Spleen (tissue), 11 donors: ENCODE data around the gene CD38. TPM values are rescaled to one million over a fixed set of nuclear protein-coding genes. Genes with fewer than 3 reads are reported as not detected.
A peak's percentile ranks its signal among the peaks of the same experiment; 100 is the strongest.

ENCODE experiments used
- DNase-seq: peaks from one replicate; pipeline ENCODE4 v3.0.0-alpha.2; 2020
- H3K27ac ChIP-seq, 8 donors: fragments of 200-600 bp; sonication (generic) in 7 of 8; 1 replicate in 4 of 8; 2 replicates in 4 of 8; pipeline versions ENCODE4 v1.5.0 to v1.8.0; 2016 to 2021; ENCODE audit warnings: inconsistent platforms in 4 of 8, mild to moderate bottlenecking in 4 of 8, moderate library complexity in 1 of 8
- H3K27me3 ChIP-seq, 7 donors: fragments of 200-600 bp; sonication (generic) in 6 of 7; replicated peaks in 1 of 7; 1 replicate in 4 of 7; 2 replicates in 3 of 7; pipeline versions ENCODE4 v1.5.0 to v1.8.0; 2016 to 2021; ENCODE audit warnings: inconsistent platforms in 3 of 7, mild to moderate bottlenecking in 1 of 7
- H3K36me3 ChIP-seq, 6 donors: fragments of 200-600 bp; sonication (generic) in 5 of 6; 1 replicate in 4 of 6; 2 replicates in 2 of 6; pipeline versions ENCODE4 v1.5.0 to v1.8.0; 2016 to 2021; ENCODE audit warnings: inconsistent platforms in 2 of 6
- H3K4me1 ChIP-seq, 6 donors: fragments of 200-600 bp; sonication (generic) in 5 of 6; 1 replicate in 3 of 6; 2 replicates in 3 of 6; pipeline versions ENCODE4 v1.5.0 to v1.8.0; 2016 to 2021; ENCODE audit warnings: inconsistent platforms in 3 of 6
- H3K4me3 ChIP-seq, 8 donors: fragments of 200-600 bp; sonication (generic) in 7 of 8; 1 replicate in 4 of 8; 2 replicates in 4 of 8; pipeline versions ENCODE4 v1.5.0 to v1.8.0; 2016 to 2021; ENCODE audit warnings: inconsistent platforms in 4 of 8, mild to moderate bottlenecking in 4 of 8, moderate library complexity in 2 of 8
- H3K9me3 ChIP-seq, 8 donors: fragments of 200-600 bp; sonication (generic) in 7 of 8; 1 replicate in 4 of 8; 2 replicates in 4 of 8; pipeline versions ENCODE4 v1.5.0 to v1.8.0; 2016 to 2021; ENCODE audit warnings: inconsistent platforms in 4 of 8
- CTCF ChIP-seq, 11 experiments: fragments of 200-600 bp in 7 of 11; fragments of 450-650 bp in 4 of 11; sonication (generic) in 4 of 11; IDR thresholded peaks in 8 of 11; conservative IDR thresholded peaks in 3 of 11; 1 replicate in 7 of 11; 2 replicates in 4 of 11; pipeline versions ENCODE4 v1.4.0 to v1.8.0; 2016 to 2021; ENCODE audit warnings: antibody characterized with exemption in 11 of 11, inconsistent platforms in 4 of 11, mild to moderate bottlenecking in 1 of 11
- POLR2A ChIP-seq, 3 donors: fragments of 450-650 bp; IDR thresholded peaks; one replicate each; pipeline ENCODE4 v1.5.1; 2017; ENCODE audit warnings: antibody characterized with exemption in 3 of 3, mild to moderate bottlenecking in 1 of 3
- POLR2AphosphoS5 ChIP-seq, 3 donors: sonication (generic); formaldehyde crosslinking; IDR thresholded peaks; one replicate each; pipeline ENCODE4 v1.5.1; 2017; ENCODE audit warnings: antibody characterized with exemption in 3 of 3
- WGBS, 5 donors: extraction: QIAGEN DNeasy Blood & Tissue Kit in 3 of 5; methylation state at CpG; one replicate each; pipeline versions ENCODE4 v1.1.5 to v1.1.7; 2013 to 2018; 5-methylcytosine and 5-hydroxymethylcytosine counted together
- intact Hi-C: fragments of 100-400 bp; cut with DNase I; formaldehyde crosslinking; loops from one replicate; pipeline ENCODE4 v1.15.0; 2023; ENCODE audit warnings: low total_unique reads
- polyA plus RNA-seq, 3 donors: library from polyadenylated mRNA; stranded (reverse); fragments of 200-250 nt; gene quantifications; one replicate each; pipeline ENCODE4 v1.2.1, GENCODE V29; 2013
- total RNA-seq, 7 donors: library from RNA; depleted of rRNA in 3 of 7; stranded (reverse); fragments of >200 nt in 3 of 7; fragmentation: NEBNext Ultra II Directional in 4 of 7; extraction: Animal tissue kit (Norgen Biotek cat#: 25700) in 4 of 7; gene quantifications; one replicate each; pipeline versions ENCODE4 v1.1.0 to v1.2.1, GENCODE V29; 2016 to 2021
- donor health status: healthy with polysubstance abuse.
- donor health status: DM: no; HTN: no; CAD: no; lungs with moderate emphysema.
- donor health status: DM: no; HTN: no; CAD: no.
- donor health status: Bipolar disorder and iron deficiency.
- donor health status: healthy.
- donor health status: DM: no; HTN: no; CAD: no.
- donor health status: DM: yes; HTN: yes; CAD: no.

The CD38 gene
- total and polyA plus RNA-seq, 10 donors = 4.9 to 92.9 (median 54.4) TPM

DNA sequence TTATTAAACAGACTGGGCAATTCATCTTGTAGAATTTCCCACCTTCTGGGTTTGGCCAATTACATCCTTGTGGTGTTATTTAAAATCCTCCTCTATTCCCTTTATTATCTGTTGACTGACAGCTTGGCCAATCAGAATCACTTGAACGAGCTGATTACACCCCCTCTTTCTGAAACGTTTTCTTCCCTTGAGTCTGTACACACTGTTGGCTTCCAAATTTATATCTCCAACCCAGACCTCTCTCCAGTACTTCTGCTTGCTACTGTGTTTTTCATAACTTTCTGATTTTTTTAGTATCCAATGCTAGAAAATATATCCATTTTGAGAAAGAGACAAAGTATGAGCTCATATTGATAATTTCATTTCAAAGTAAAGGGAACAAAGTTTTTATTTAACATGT lies 14.8 kb downstream of the CD38 start:
- peaks cover 3 to 37% (median 13%) of the 10 kb centered on the region in 6 donors for H3K4me1 ChIP-seq
- H3K36me3 ChIP-seq = no peaks in the 10 kb centered on the region
- 36 to 61% (median 40%) methylated on average over 2 of the region's 2 CpGs for WGBS, 5 donors
- TF ChIP-seq CTCF (IDR thresholded peaks at IDR 0.05 in 8 of 11, conservative IDR thresholded peaks at IDR 0.05 in 3 of 11) (no peak), POLR2A (IDR thresholded peaks at IDR 0.05) (no peak), POLR2AphosphoS5 (IDR thresholded peaks at IDR 0.05) (no peak)
- H3K9me3 ChIP-seq = no peaks in the 10 kb centered on the region
- intact Hi-C loops = no loop called here
- H3K27ac ChIP-seq = peak overlapping the region in 3 of 8 donors; percentile 48 to 59 (median 51)
- H3K27me3 ChIP-seq = no peaks in the 10 kb centered on the region
- DNase-seq = no peak
- H3K4me3 ChIP-seq = no peak overlapping the region

- no peak for TF ChIP-seq POLR2AphosphoS5 (IDR thresholded peaks at IDR 0.05)
- TF ChIP-seq POLR2A (IDR thresholded peaks at IDR 0.05) = no peak
- no peak for TF ChIP-seq CTCF (IDR thresholded peaks at IDR 0.05 in 8 of 11, conservative IDR thresholded peaks at IDR 0.05 in 3 of 11)
- no peak for DNase-seq
- H3K27me3 ChIP-seq = no peaks in the 10 kb centered on the region
- no peaks in the 10 kb centered on the region for H3K9me3 ChIP-seq
- peak overlapping the region in 5 of 8 donors; percentile 22 to 59 (median 48) for H3K27ac ChIP-seq
- H3K4me1 ChIP-seq = peaks cover 2 to 37% (median 13%) of the 10 kb centered on the region in 6 donors
- H3K36me3 ChIP-seq = no peaks in the 10 kb centered on the region
- 62 to 82% (median 77%) methylated on average over 3 of the region's 3 CpGs for WGBS, 5 donors
- no peak overlapping the region for H3K4me3 ChIP-seq
- intact Hi-C loops = no loop called here
These were observed 15.6 kb downstream of the CD38 start for GRCh38 chr4:15793506-15794363.

GRCh38 chr4:15794426-15794825 lies 16.3 kb downstream of the CD38 start:
- no peak for DNase-seq
- H3K4me3 ChIP-seq = no peak overlapping the region
- no peaks in the 10 kb centered on the region for H3K36me3 ChIP-seq
- no peaks in the 10 kb centered on the region for H3K27me3 ChIP-seq
- peaks cover 0 to 44% (median 13%) of the 10 kb centered on the region in 6 donors for H3K4me1 ChIP-seq
- H3K9me3 ChIP-seq = no peaks in the 10 kb centered on the region
- H3K27ac ChIP-seq = peak overlapping the region in 4 of 8 donors; percentile 43 to 59 (median 50)
- TF ChIP-seq POLR2AphosphoS5 (IDR thresholded peaks at IDR 0.05) = no peak
- TF ChIP-seq POLR2A (IDR thresholded peaks at IDR 0.05) = no peak
- TF ChIP-seq CTCF (IDR thresholded peaks at IDR 0.05 in 8 of 11, conservative IDR thresholded peaks at IDR 0.05 in 3 of 11) = no peak
- intact Hi-C loops = no loop called here
- 86 to 94% (median 91%) methylated on average over 2 of the region's 2 CpGs for WGBS, 5 donors

- TF ChIP-seq POLR2A (IDR thresholded peaks at IDR 0.05) = no peak
- TF ChIP-seq CTCF (IDR thresholded peaks at IDR 0.05 in 8 of 11, conservative IDR thresholded peaks at IDR 0.05 in 3 of 11) = no peak
- TF ChIP-seq POLR2AphosphoS5 (IDR thresholded peaks at IDR 0.05) = no peak
- no peaks in the 10 kb centered on the region for H3K9me3 ChIP-seq
- no peaks in the 10 kb centered on the region for H3K27me3 ChIP-seq
- no peak overlapping the region for H3K27ac ChIP-seq
- 18 to 44% (median 32%) methylated on average over 1 of the region's 1 CpG for WGBS, 5 donors
- no peak overlapping the region for H3K4me3 ChIP-seq
- no peaks in the 10 kb centered on the region for H3K36me3 ChIP-seq
- intact Hi-C loops = no loop called here
- H3K4me1 ChIP-seq = peaks cover 0 to 49% (median 15%) of the 10 kb centered on the region in 6 donors
- DNase-seq = no peak
These were observed 16.8 kb downstream of the CD38 start for GRCh38 chr4:15794905-15795304.
